Thyroid gland (tissue), 4 donors: ENCODE measurements around the gene ANAPC13.

Source experiments
- CTCF ChIP-seq, 6 experiments: fragments of 200-600 bp in 3 of 6; fragments of 450-650 bp in 3 of 6; sonication (generic) in 3 of 6; IDR thresholded peaks; one replicate each; pipeline ENCODE4 v1.5.1; 2016 to 2019; ENCODE audit warnings: antibody characterized with exemption in 6 of 6, mild to moderate bottlenecking in 2 of 6, inconsistent platforms in 1 of 6, moderate library complexity in 1 of 6
- POLR2A ChIP-seq, 2 donors: fragments of 450-650 bp; IDR thresholded peaks; one replicate each; pipeline ENCODE4 v1.6.1; 2017; ENCODE audit warnings: antibody characterized with exemption in 2 of 2, mild to moderate bottlenecking in 2 of 2, moderate library complexity in 1 of 2

GRCh38 chr3:134430174-134430573, 55.6 kb downstream of the ANAPC13 start:
- TF ChIP-seq CTCF (IDR thresholded peaks at IDR 0.05) (no peak), POLR2A (IDR thresholded peaks at IDR 0.05) (no peak)
